ENCODE data around the gene CCNA2.
A peak's percentile ranks its signal among the peaks of the same experiment; 100 is the strongest.

CCNA2 gene

DNA sequence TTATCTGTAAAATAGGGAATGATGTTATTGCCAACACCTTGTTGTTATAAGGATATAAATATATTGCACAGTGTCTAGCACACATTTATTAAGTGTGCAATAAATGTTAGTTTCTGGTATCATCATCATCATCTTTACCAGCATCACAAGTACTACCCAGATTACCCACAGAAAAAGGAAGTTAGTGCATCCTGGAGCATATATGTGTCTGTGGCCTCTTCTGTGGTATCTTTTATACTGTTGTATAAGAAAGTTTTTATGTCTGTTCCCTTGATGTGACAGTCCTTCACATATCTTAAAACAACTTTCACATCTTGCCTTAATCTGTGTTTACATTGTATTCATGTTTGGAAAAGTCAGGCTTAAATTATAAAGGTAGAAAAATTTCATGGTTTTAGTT is 12.6 kb downstream of the CCNA2 start:
- no peaks in the 10 kb centered on the region for H3K27me3 ChIP-seq (ENCODE audit: control insufficient read depth in 2 of 2, insufficient read depth in 2 of 2, low read length in 2 of 2)
- H3K27ac ChIP-seq (ENCODE audit: low read depth in 2 of 2, low read length in 2 of 2) = no peak overlapping the region
- H3K4me3 ChIP-seq (ENCODE audit: low read length in 2 of 2) = no peak overlapping the region
- H3K36me3 ChIP-seq (ENCODE audit: control insufficient read depth in 2 of 2, insufficient read depth in 2 of 2, low read length in 2 of 2) = peaks cover 41 to 58% of the 10 kb centered on the region in 2 donors
- H3K9me3 ChIP-seq (ENCODE audit: control insufficient read depth in 2 of 2, low read length in 2 of 2) = no peaks in the 10 kb centered on the region
- H3K4me1 ChIP-seq (ENCODE audit: control insufficient read depth in 2 of 2, insufficient read depth in 2 of 2, low read length in 2 of 2) = no peaks in the 10 kb centered on the region
- no peak overlapping the region for H3K9ac ChIP-seq (ENCODE audit: low read depth in 1 of 2, low read length in 2 of 2)

- Histone ChIP-seq H3K9me3 (ENCODE audit: control insufficient read depth in 2 of 2, low read length in 2 of 2) (no peaks in the 10 kb centered on the region), H3K27me3 (ENCODE audit: control insufficient read depth in 2 of 2, insufficient read depth in 2 of 2, low read length in 2 of 2) (no peaks in the 10 kb centered on the region), H3K9ac (ENCODE audit: low read depth in 1 of 2, low read length in 2 of 2) (no peak overlapping the region), H3K36me3 (ENCODE audit: control insufficient read depth in 2 of 2, insufficient read depth in 2 of 2, low read length in 2 of 2) (peaks cover 26 to 29% of the 10 kb centered on the region in 2 donors), H3K4me1 (ENCODE audit: control insufficient read depth in 2 of 2, insufficient read depth in 2 of 2, low read length in 2 of 2) (peaks cover 0 to 7% of the 10 kb centered on the region in 2 donors), H3K27ac (ENCODE audit: low read depth in 2 of 2, low read length in 2 of 2) (no peak overlapping the region), H3K4me3 (ENCODE audit: low read length in 2 of 2) (no peak overlapping the region)
Observed at GRCh38 chr4:121806411-121806810, 17.3 kb downstream of the CCNA2 start.

DNA sequence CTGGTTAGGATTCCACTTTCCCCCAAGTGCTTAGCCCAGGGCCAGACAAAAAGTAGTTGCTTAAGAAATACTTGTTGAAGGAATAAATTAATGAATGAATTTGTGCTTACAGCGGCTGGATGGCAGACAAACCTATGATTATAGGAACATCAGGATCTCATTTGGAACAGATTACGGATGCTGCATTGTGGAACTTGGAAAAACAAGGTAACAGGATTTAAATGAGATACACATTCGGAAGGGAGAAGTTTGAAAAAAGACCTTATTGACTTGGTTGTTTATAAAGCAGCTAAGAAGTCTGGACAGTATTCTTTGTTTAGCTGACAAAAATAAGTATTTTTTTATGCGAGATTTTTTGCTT is 22.0 kb downstream of the CCNA2 start:
- peak overlapping the region; percentile 76 to 89 for H3K9ac ChIP-seq (ENCODE audit: low read depth in 1 of 2, low read length in 2 of 2)
- H3K4me3 ChIP-seq (ENCODE audit: low read length in 2 of 2) = peak overlapping the region; percentile 86 to 87
- peak overlapping the region in 1 of 2 donors; percentile 89 for H3K27ac ChIP-seq (ENCODE audit: low read depth in 2 of 2, low read length in 2 of 2)
- peaks cover 0 to 7% of the 10 kb centered on the region in 2 donors for H3K4me1 ChIP-seq (ENCODE audit: control insufficient read depth in 2 of 2, insufficient read depth in 2 of 2, low read length in 2 of 2)
- peaks cover 0 to 2% of the 10 kb centered on the region in 2 donors for H3K27me3 ChIP-seq (ENCODE audit: control insufficient read depth in 2 of 2, insufficient read depth in 2 of 2, low read length in 2 of 2)
- peaks cover 4 to 14% of the 10 kb centered on the region in 2 donors for H3K36me3 ChIP-seq (ENCODE audit: control insufficient read depth in 2 of 2, insufficient read depth in 2 of 2, low read length in 2 of 2)
- no peaks in the 10 kb centered on the region for H3K9me3 ChIP-seq (ENCODE audit: control insufficient read depth in 2 of 2, low read length in 2 of 2)

- H3K27ac ChIP-seq (ENCODE audit: low read depth in 2 of 2, low read length in 2 of 2) = peak within 1 kb of the TSS; percentile 80 to 89
- H3K9ac ChIP-seq (ENCODE audit: low read depth in 1 of 2, low read length in 2 of 2) = peak within 1 kb of the TSS; percentile 76 to 89
- H3K27me3 ChIP-seq (ENCODE audit: control insufficient read depth in 2 of 2, insufficient read depth in 2 of 2, low read length in 2 of 2) = peaks cover 0 to 2% of the 10 kb centered on the region in 2 donors
- peaks cover 4 to 14% of the 10 kb centered on the region in 2 donors for H3K36me3 ChIP-seq (ENCODE audit: control insufficient read depth in 2 of 2, insufficient read depth in 2 of 2, low read length in 2 of 2)
- H3K4me1 ChIP-seq (ENCODE audit: control insufficient read depth in 2 of 2, insufficient read depth in 2 of 2, low read length in 2 of 2) = peaks cover 0 to 7% of the 10 kb centered on the region in 2 donors
- H3K4me3 ChIP-seq (ENCODE audit: low read length in 2 of 2) = peak within 1 kb of the TSS; percentile 86 to 87
- H3K9me3 ChIP-seq (ENCODE audit: control insufficient read depth in 2 of 2, low read length in 2 of 2) = no peaks in the 10 kb centered on the region
Observed at GRCh38 chr4:121800961-121801714, 22.5 kb downstream of the CCNA2 start, which contains the start of gene EXOSC9. TSS of gene EXOSC9 (plus strand) at chr4:121801323. CDS start at chr4:121801425, 102 bp downstream.

DNA sequence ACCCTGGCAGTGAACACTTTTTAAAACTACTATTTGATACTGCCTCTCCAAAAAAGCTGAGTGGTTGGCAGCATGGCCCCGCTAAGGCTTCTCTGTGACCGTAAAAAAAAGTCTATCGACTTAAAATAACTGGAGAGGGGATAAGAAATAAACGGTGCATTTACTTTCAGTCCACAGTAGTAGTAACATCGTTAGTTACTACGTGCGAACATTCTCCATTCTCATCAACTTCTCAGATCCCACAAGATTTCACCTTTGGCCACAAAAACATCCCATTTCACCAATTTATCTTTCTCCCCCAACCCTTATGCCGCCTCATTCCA is 23.1 kb downstream of the CCNA2 start:
- Histone ChIP-seq H3K4me3 (ENCODE audit: low read length in 2 of 2) (peak overlapping the region; percentile 86 to 87), H3K27me3 (ENCODE audit: control insufficient read depth in 2 of 2, insufficient read depth in 2 of 2, low read length in 2 of 2) (peaks cover 0 to 2% of the 10 kb centered on the region in 2 donors), H3K36me3 (ENCODE audit: control insufficient read depth in 2 of 2, insufficient read depth in 2 of 2, low read length in 2 of 2) (peaks cover 4 to 14% of the 10 kb centered on the region in 2 donors), H3K9me3 (ENCODE audit: control insufficient read depth in 2 of 2, low read length in 2 of 2) (no peaks in the 10 kb centered on the region), H3K27ac (ENCODE audit: low read depth in 2 of 2, low read length in 2 of 2) (peak overlapping the region; percentile 80 to 89), H3K9ac (ENCODE audit: low read depth in 1 of 2, low read length in 2 of 2) (peak overlapping the region; percentile 76 to 89), H3K4me1 (ENCODE audit: control insufficient read depth in 2 of 2, insufficient read depth in 2 of 2, low read length in 2 of 2) (peaks cover 0 to 7% of the 10 kb centered on the region in 2 donors)

DNA sequence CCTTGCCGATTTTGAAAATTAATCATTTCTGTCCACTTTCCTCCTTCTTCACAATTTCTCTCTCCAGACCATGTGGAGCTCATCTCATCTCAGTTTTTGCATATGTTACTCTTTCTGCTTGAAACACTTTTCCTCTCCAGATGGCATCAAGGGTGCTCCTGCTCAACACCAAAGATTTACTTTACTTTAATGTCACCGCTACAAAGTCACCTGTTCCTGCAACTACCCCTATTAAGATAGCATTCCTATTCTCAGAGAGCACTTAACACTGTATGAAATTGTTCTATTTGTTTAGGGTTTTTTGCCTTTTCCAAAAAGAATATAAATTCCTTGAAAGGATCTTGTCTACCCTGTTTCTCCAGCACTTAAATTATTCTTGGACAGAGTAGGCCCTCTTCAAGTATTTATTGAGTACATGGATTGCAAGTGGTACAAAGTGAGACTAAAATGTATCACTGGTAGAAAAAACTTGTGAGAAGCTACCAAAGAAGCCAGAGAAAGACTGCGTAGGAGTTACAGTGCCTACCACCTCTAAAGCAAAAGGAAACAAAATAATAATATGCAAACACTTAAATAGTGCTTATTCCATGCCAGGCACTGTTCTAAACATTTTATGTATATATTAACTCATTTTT is 23.7 kb downstream of the CCNA2 start:
- Histone ChIP-seq H3K4me3 (ENCODE audit: low read length in 2 of 2) (peak overlapping the region in 1 of 2 donors; percentile 87), H3K9ac (ENCODE audit: low read depth in 1 of 2, low read length in 2 of 2) (no peak overlapping the region), H3K27me3 (ENCODE audit: control insufficient read depth in 2 of 2, insufficient read depth in 2 of 2, low read length in 2 of 2) (peaks cover 0 to 2% of the 10 kb centered on the region in 2 donors), H3K27ac (ENCODE audit: low read depth in 2 of 2, low read length in 2 of 2) (peak overlapping the region in 1 of 2 donors; percentile 89), H3K4me1 (ENCODE audit: control insufficient read depth in 2 of 2, insufficient read depth in 2 of 2, low read length in 2 of 2) (peaks cover 0 to 7% of the 10 kb centered on the region in 2 donors), H3K36me3 (ENCODE audit: control insufficient read depth in 2 of 2, insufficient read depth in 2 of 2, low read length in 2 of 2) (peaks cover 4 to 12% of the 10 kb centered on the region in 2 donors), H3K9me3 (ENCODE audit: control insufficient read depth in 2 of 2, low read length in 2 of 2) (no peaks in the 10 kb centered on the region)

DNA sequence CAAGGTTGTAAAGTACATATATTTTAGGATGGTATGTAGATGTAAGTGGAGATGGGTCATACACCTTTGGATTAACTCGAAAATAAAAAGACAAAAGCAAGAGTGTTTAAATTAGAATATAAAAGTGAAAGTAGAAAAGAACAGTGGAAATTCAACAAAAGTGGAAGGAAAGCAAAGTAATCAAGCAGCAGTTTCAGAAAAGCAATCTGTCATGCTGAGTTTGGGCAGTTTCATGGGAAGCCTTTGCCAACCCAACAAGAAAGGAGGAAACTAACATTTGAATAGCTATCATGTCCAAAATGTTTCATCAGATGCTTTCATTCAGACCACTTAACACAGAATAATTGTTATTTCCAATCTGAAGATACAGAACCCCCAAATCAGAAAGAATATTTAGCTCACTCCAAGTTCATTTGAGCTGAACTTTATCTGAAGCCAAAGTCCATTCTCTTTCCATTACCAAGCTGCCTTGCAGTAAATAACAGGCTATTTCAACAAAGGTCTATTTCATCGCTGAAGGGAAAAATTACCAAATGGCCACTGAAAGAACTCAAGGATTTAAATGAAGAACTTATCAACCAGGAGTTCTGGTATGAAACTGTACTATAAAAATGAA is 24.4 kb downstream of the CCNA2 start:
- Histone ChIP-seq H3K9ac (ENCODE audit: low read depth in 1 of 2, low read length in 2 of 2) (no peak overlapping the region), H3K4me1 (ENCODE audit: control insufficient read depth in 2 of 2, insufficient read depth in 2 of 2, low read length in 2 of 2) (peaks cover 0 to 7% of the 10 kb centered on the region in 2 donors), H3K27me3 (ENCODE audit: control insufficient read depth in 2 of 2, insufficient read depth in 2 of 2, low read length in 2 of 2) (peaks cover 0 to 2% of the 10 kb centered on the region in 2 donors), H3K27ac (ENCODE audit: low read depth in 2 of 2, low read length in 2 of 2) (no peak overlapping the region), H3K9me3 (ENCODE audit: control insufficient read depth in 2 of 2, low read length in 2 of 2) (no peaks in the 10 kb centered on the region), H3K36me3 (ENCODE audit: control insufficient read depth in 2 of 2, insufficient read depth in 2 of 2, low read length in 2 of 2) (peaks cover 4 to 7% of the 10 kb centered on the region in 2 donors), H3K4me3 (ENCODE audit: low read length in 2 of 2) (no peak overlapping the region)

DNA sequence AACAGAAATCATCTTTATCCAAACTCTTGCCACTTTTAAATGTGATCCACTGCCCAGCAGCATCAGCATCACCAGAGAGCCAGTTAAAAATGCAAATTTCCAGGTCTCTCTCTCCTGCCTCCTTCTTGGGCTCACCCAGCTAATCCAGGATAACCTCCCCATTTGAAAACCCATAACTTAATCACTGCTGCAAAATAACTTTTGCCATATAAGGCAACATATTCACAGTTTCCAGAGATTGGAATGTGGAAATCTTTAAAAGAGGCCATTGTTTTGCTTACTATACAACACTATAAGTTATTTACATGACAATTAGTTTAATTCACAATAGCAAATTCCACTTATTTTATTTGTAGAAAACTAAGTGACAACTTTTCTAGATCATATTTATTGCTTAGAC is 27.4 kb downstream of the CCNA2 start:
- H3K9me3 ChIP-seq (ENCODE audit: control insufficient read depth in 2 of 2, low read length in 2 of 2) = no peaks in the 10 kb centered on the region
- no peak overlapping the region for H3K4me3 ChIP-seq (ENCODE audit: low read length in 2 of 2)

GRCh38 chr4:121794505-121795188 is 29.0 kb downstream of the CCNA2 start:
- Histone ChIP-seq H3K9me3 (ENCODE audit: control insufficient read depth in 2 of 2, low read length in 2 of 2) (no peaks in the 10 kb centered on the region), H3K4me3 (ENCODE audit: low read length in 2 of 2) (no peak overlapping the region), H3K27me3 (ENCODE audit: control insufficient read depth in 2 of 2, insufficient read depth in 2 of 2, low read length in 2 of 2) (no peaks in the 10 kb centered on the region), H3K4me1 (ENCODE audit: control insufficient read depth in 2 of 2, insufficient read depth in 2 of 2, low read length in 2 of 2) (no peaks in the 10 kb centered on the region), H3K36me3 (ENCODE audit: control insufficient read depth in 2 of 2, insufficient read depth in 2 of 2, low read length in 2 of 2) (no peaks in the 10 kb centered on the region), H3K9ac (ENCODE audit: low read depth in 1 of 2, low read length in 2 of 2) (no peak overlapping the region), H3K27ac (ENCODE audit: low read depth in 2 of 2, low read length in 2 of 2) (no peak overlapping the region)

More for the DNA sequence above, 27.4 kb downstream of the CCNA2 start:
- Histone ChIP-seq H3K9ac (ENCODE audit: low read depth in 1 of 2, low read length in 2 of 2) (no peak overlapping the region), H3K27me3 (ENCODE audit: control insufficient read depth in 2 of 2, insufficient read depth in 2 of 2, low read length in 2 of 2) (peaks cover 0 to 2% of the 10 kb centered on the region in 2 donors), H3K4me1 (ENCODE audit: control insufficient read depth in 2 of 2, insufficient read depth in 2 of 2, low read length in 2 of 2) (no peaks in the 10 kb centered on the region), H3K27ac (ENCODE audit: low read depth in 2 of 2, low read length in 2 of 2) (no peak overlapping the region), H3K36me3 (ENCODE audit: control insufficient read depth in 2 of 2, insufficient read depth in 2 of 2, low read length in 2 of 2) (no peaks in the 10 kb centered on the region)
